GM18498 (cell line): ENCODE measurements around the gene ACOXL.

Source experiments
- ATAC-seq: cut with Tn5 transposase; IDR thresholded peaks from one replicate; pipeline ENCODE4 v1.9.1; 2021; ENCODE audit warnings: mild to moderate bottlenecking, moderate library complexity; ENCODE audit not compliant: unreplicated experiment

The ACOXL gene

DNA sequence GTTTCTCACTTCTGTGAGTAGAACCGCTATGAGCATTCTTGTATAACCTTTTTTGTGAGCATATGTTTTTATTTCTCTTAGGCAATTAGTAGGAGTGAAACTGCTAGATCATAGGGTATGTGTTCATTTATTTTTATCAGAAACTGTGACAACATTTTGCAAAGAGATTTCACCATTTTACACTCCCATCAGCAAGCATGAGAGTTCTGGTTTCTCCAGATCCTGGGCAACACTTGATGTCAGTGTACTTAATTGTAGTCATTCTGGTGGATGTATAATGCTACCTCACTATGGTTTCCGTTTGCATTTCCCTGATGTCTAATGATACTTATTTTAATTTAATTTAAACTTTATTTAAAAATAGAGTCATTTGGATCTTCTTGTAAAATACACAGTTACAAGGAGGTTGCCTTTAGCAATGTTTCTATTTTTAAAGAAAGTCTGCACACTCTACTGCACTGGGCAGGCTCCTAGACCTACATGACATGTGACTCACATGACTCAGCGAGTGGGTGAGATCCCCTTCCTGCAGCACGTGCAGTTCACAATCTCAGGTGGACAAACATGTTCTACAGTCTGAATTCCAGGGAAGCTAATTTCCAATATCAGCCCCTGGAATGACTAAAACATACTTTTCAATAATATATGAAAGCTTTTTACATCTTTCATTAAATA, 261.3 kb downstream of the ACOXL start:
- no peak for ATAC-seq

DNA sequence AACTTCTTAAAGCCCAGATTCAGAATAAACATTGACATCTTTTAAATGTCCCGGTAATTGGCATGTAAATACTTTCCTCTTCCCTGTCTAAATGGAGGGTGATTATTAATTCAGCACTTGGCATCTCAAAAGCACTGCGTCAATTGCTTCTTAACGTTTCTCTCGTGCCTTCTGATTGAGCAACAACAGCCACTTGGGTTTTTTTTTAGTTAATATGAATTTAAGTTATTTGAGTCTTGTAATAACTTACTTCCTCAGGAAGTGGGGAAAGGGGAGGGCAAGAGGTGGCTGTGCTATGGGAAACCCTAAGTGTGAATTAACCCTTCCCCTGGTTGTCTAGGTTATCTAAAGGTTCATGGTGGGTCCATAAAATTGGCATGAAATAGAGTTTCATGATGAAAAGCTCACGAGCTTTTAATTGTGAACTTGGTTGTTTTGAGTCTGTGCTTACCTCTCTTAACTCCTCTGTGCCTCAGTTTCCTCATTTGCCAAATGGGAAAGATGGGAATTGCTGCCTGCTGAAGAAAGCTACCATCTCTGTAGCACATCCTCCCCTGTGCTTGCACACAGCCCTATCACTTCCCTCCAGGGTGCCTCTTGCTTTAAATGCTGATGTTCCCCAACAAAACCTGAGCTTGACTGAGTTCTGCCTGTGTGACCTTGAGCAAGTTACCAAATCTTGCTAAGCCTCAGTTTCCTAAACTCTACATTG, 262.0 kb downstream of the ACOXL start:
- ATAC-seq = no peak

DNA sequence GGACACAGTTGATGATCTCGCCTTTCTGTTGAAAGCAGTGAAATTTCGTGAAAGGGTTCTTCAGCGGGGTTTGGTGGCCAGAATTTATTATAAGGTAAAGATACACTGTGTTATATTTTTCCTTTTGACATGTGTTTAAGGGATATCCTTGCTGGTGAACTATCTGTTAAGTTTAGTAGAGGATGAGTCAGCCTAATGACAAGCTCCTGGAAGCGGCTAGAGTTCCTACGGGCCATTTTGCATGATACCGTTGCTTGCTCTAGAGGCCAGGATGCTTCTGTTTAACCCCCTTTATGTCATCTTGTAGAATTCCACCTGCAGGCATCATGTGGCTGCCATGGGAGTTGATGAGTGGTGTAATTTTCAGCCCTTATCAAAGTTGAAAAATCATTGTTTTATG, 263.5 kb downstream of the ACOXL start:
- no peak for ATAC-seq

GRCh38 chr2:110997331-110998045, 265.1 kb downstream of the ACOXL start:
- ATAC-seq = no peak

- ATAC-seq = no peak
Observed at GRCh38 chr2:110998311-110998710, 265.9 kb downstream of the ACOXL start.

- no peak for ATAC-seq
Observed at GRCh38 chr2:110999626-111000025, 267.3 kb downstream of the ACOXL start.

- ATAC-seq = no peak
Observed at GRCh38 chr2:111005307-111005706, 272.9 kb downstream of the ACOXL start.

GRCh38 chr2:111005821-111006220, 273.4 kb downstream of the ACOXL start:
- ATAC-seq = no peak

- ATAC-seq = no peak
Observed at GRCh38 chr2:111007757-111008688, 275.6 kb downstream of the ACOXL start.

DNA sequence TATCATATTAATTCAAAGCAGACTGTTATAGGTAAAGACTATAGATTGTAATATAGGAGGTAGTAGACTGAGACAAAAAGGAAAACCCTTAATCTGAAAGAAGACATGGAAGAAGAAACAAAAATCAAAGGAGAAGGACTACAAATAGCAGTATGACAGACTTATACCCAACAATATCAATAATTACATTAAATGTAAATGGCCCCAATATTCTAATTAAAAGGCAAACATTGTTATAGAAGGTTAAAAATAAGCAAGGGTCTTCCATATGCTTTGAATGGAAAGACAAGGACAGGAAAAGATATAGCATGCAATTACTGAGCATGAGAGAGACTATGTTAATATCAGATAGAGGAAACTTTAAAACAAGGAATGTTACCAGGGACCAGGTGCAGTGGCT, 278.8 kb downstream of the ACOXL start:
- no peak for ATAC-seq

GRCh38 chr2:111015283-111015995, 283.1 kb downstream of the ACOXL start:
- ATAC-seq = no peak

GRCh38 chr2:111017034-111017622, 284.8 kb downstream of the ACOXL start:
- no peak for ATAC-seq

GRCh38 chr2:111017909-111018308, 285.5 kb downstream of the ACOXL start:
- no peak for ATAC-seq

GRCh38 chr2:111019381-111019780, 287.0 kb downstream of the ACOXL start:
- no peak for ATAC-seq

GRCh38 chr2:111022633-111023032, 290.3 kb downstream of the ACOXL start:
- ATAC-seq = no peak

DNA sequence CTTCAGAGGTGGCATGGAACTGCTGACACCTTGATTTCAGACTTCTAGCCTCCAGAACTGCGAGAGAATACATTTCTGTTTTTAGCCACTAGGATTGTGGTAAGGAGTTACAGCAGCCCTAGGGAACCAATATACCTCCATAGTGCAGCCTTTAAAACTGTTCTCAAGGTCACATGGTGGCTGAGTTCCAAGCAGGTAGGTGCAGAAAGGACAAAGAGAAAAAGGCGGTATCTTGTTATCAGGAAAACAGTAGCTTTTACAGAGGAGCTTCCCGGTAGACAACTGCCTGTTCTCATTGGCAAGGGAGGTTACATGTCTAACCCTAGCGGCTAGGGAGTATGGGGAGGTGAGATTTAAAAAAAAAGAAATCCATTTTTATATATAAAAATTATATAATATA, 292.1 kb downstream of the ACOXL start:
- ATAC-seq = no peak

DNA sequence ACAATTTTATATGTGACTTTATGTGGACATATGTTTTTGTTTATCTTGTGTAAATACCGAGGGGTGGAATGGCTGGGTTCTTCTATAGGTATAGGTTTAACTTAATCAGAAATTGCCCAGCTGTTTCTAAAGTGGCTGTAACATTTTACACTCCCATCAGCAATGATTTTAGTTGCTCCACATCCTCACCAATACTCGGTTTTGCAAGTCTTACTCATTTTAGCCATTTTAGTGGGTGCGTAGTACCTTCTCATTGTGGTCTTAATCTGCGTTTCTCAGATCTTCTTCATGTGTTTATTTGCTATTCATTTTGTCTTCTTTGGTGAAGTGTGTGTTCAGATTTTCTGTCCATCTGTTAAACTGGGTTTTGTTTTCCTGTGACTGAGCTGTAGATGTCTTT, 292.9 kb downstream of the ACOXL start:
- no peak for ATAC-seq

DNA sequence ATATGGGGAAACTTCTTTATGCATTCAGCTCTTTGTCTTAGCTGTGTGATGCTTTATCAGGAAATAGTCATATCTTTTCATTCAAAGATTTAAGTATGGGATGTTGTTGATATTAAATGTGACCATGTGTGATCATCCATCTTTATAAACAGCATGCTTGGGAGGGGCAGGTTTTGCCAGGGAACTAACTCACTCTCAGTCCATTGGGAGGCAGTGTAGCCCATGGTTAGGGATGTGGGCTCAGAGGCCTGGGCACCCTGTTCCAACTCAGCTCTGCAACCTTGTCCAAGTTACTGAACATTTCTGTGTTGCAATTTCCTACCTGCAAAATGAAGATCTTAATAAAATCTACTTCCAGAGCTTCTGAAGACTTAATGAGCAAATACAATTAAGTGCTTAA, 296.3 kb downstream of the ACOXL start:
- ATAC-seq = no peak

DNA sequence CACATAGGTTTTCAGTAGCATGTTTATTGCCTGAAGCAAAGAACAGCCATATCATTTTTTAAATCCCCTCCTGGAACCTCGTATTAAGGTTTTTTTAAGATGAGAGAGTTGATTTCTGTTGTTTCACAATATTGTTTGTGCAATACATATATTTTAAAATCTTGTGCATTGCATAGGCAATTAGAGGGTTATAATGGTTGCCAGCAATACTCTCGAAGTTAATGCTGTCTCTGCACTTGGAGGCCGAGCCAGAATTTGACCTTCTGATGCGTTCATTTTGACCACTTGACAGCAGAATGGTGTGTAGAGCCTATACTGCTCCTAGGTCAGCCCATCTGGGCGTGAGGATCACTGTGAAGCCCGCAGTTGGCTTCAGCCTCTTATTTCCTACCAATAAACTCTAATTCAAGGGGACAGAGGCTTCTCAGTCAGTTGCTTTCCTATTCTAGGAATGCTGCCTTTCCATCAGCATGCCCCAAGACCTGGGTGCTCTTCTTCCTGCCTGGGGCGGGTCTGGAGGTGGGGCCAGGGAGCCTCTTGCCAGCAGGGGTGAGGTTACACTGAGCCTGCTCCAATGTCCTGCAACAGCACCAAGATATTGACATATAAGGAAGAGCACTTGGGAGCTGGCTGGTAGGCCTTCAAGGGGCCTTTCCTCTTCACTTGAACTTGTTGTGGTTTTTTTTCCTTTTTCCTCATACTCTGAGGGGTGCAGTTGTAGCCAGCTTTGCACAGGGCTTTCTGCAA, 297.0 kb downstream of the ACOXL start:
- ATAC-seq = no peak
